Activated CD4-positive, alpha-beta T cell treated with anti-CD3 and anti-CD28 coated beads for 36 hours (primary cell): Measurements from ENCODE around the gene REPS2. TPM values are rescaled to one million over a fixed set of nuclear protein-coding genes. Genes with fewer than 3 reads are reported as not detected.
"Not testable (repeated sequence)": the region's sequence is repeated elsewhere in the genome, so short reads cannot be mapped to it uniquely, and the experiment has no call there.

Experiments used
- ATAC-seq: fragments of 200-7000 bp; cut with Tn5 transposase; one replicate; pipeline ENCODE4 v1.10.0; 2021; ENCODE audit warnings: mild to moderate bottlenecking, moderate library complexity
- CTCF ChIA-PET: fragments of 350-600 bp; sonication (Branson Sonifier 250); formaldehyde crosslinking; loops from one replicate; lab custom pipeline; 2021; ENCODE audit warnings: antibody characterized with exemption; lab: Charles Lee
- POLR2A ChIA-PET: fragments of 350-600 bp; sonication (Branson Sonifier 250); formaldehyde crosslinking; loops from one replicate; lab custom pipeline; 2021; ENCODE audit warnings: antibody characterized with exemption, inconsistent platforms; lab: Charles Lee
- DNase-seq: peaks from one replicate; pipeline ENCODE4 v3.0.0-alpha.2; 2020
- H3K27ac Mint-ChIP-seq: one replicate; pipeline ENCODE4 v1.8.0; 2021; ENCODE audit warnings: mixed read lengths
- H3K27me3 Mint-ChIP-seq: one replicate; pipeline ENCODE4 v1.8.0; 2021; ENCODE audit warnings: mixed read lengths
- H3K36me3 Mint-ChIP-seq: one replicate; pipeline ENCODE4 v1.8.0; 2021; ENCODE audit warnings: low read depth, mixed read lengths
- H3K4me1 Mint-ChIP-seq: one replicate; pipeline ENCODE4 v1.8.0; 2021; ENCODE audit warnings: mixed read lengths
- H3K4me3 Mint-ChIP-seq: one replicate; pipeline ENCODE4 v1.8.0; 2021; ENCODE audit warnings: mild to moderate bottlenecking, moderate library complexity, mixed read lengths
- H3K9me3 Mint-ChIP-seq: one replicate; pipeline ENCODE4 v1.8.0; 2021; ENCODE audit warnings: low read depth, mixed read lengths
- intact Hi-C, 2 experiments: fragments of 100-400 bp; cut with DNase I in 1 of 2; cut with micrococcal nuclease in 1 of 2; formaldehyde crosslinking; loops; one replicate each; pipeline versions ENCODE4 v1.14.2 to v1.15.1; 2022 to 2024; cut with DNase I, micrococcal nuclease
- total RNA-seq, 2 experiments: library from RNA; stranded (reverse); gene quantifications; one replicate each; pipeline ENCODE4 v1.2.3, GENCODE V29; 2021

Gene REPS2
- total RNA-seq, 2 experiments from 2014 or later = not detected

DNA sequence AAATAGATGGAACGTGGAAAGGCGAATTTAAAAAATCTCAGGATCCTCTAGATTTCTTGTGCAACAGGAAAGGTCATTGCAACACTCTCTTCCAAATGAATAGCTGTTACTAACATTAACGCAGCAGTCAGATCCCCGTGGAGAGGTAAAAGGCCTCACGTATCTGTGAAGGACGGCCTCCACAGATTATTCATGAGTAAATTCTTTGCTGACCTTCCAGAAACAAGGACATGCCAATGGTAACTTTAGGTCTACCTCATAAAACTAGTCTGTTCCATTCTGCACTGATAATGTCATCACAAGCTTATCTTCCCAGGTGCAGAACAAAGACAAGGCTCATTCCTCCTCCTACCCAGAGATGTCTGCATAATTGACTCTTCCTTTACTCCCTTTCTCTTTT, 16.1 kb upstream of the REPS2 start:
- DNase-seq = no peak
- Mint-ChIP-seq H3K4me3 (no peak overlapping the region), H3K4me1 (peaks cover 11% of the 10 kb centered on the region), H3K27ac (no peak overlapping the region), H3K27me3 (no peaks in the 10 kb centered on the region), H3K36me3 (no peaks in the 10 kb centered on the region), H3K9me3 (no peaks in the 10 kb centered on the region)
- ATAC-seq = no peak
- CTCF ChIA-PET = interaction anchor here (1.2 kb wide), 1 partner anchor 117 kb away, joined by 4 read pairs; no protein-coding TSS in a partner anchor
- intact Hi-C loops = no loop called here
- POLR2A ChIA-PET = no interaction called here

DNA sequence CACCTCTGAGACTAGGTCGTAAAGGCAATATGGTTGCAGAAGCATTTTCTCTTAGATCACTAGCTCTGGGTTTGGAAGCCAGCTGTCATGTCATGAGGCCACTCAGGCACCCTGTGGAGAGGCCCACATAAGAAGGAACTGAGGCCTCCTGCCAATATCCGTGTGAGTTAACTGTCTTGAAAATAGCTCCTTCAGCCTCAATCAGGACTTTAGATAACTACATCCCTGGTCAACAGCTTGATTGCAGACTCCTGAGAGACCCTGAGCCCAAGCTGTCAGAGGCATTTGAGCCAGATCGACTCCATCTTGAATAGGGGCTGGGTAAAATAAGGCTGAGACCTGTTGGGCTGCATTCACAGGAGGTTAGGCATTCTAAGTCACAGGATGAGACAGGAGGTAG, 15.1 kb upstream of the REPS2 start:
- DNase-seq (no peak), ATAC-seq (no peak)
- Mint-ChIP-seq H3K9me3 (no peaks in the 10 kb centered on the region), H3K4me3 (no peak overlapping the region), H3K27me3 (no peaks in the 10 kb centered on the region), H3K27ac (no peak overlapping the region), H3K36me3 (no peaks in the 10 kb centered on the region), H3K4me1 (peaks cover 11% of the 10 kb centered on the region)
- ChIA-PET CTCF (interaction anchor here (1.2 kb wide), 1 partner anchor 116 kb away, joined by 4 read pairs; no protein-coding TSS in a partner anchor), POLR2A (no interaction called here)
- intact Hi-C loops = no loop called here

DNA sequence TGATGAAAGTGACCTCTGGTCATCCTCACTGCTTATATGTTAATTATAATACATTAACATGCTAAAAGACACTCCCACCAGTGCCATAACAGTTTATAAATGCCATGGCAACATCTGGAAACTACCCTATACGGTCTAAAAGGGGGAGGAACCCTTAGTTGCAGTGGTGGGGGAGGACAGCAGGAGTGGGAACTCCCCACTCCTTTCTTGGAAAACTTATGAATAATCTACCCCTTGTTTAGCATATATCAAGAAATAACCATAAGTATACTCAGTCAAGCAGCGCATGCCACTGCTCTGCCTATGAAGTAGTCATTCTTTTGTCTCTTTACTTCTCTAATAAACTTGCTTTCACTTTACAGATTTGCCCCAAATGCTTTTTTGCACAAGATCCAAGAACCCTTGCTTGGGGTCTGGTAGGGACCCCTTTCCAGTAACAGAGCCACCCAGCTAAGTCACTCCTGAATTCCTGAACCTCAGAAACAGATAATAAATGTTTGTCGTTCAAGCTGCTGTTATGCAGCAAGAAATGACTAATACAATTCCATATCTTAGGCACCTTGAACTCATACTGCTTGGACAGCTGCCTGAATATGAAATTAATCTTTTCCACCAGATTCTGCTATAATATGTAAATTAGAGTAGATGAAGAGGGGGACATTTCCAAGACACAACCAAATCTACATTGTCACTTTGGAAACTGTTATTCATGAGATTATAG, 14.4 kb upstream of the REPS2 start:
- H3K9me3 Mint-ChIP-seq = no peaks in the 10 kb centered on the region
- ChIA-PET CTCF (interaction anchor here (1.2 kb wide), 1 partner anchor 116 kb away, joined by 4 read pairs; no protein-coding TSS in a partner anchor), POLR2A (no interaction called here)
- no peaks in the 10 kb centered on the region for H3K36me3 Mint-ChIP-seq
- H3K4me1 Mint-ChIP-seq = peaks cover 11% of the 10 kb centered on the region
- peak overlapping the region; percentile 73 for H3K27ac Mint-ChIP-seq
- H3K4me3 Mint-ChIP-seq = no peak overlapping the region
- intact Hi-C loops = no loop called here
- H3K27me3 Mint-ChIP-seq = no peaks in the 10 kb centered on the region
- DNase-seq (peak; percentile 11), ATAC-seq (peak; percentile 73)

DNA sequence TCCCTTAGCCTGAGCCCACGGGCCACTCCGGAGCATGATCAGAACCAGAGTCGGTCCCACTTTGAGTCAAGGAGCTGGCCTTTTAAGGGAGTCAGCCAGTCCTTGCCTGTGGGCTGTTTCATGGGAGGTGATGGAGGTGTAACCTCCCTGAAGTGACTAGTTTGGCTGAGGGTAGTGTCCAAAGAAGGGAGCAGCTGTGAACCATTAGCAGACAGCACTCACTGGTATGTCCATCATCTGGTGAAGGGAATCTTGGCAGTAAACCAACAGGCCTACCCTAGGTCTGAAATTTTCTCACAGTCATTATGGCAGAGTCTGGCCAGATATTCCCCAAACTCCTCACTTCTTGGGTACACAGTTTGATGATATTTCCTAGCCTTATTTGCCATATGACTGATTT, 12.3 kb upstream of the REPS2 start:
- DNase-seq = no peak
- no peaks in the 10 kb centered on the region for H3K9me3 Mint-ChIP-seq
- no peaks in the 10 kb centered on the region for H3K36me3 Mint-ChIP-seq
- CTCF ChIA-PET = no interaction called here
- no peak overlapping the region for H3K4me3 Mint-ChIP-seq
- no peak overlapping the region for H3K27ac Mint-ChIP-seq
- intact Hi-C loops = no loop called here
- POLR2A ChIA-PET = no interaction called here
- ATAC-seq = no peak
- H3K27me3 Mint-ChIP-seq = no peaks in the 10 kb centered on the region
- peaks cover 11% of the 10 kb centered on the region for H3K4me1 Mint-ChIP-seq

DNA sequence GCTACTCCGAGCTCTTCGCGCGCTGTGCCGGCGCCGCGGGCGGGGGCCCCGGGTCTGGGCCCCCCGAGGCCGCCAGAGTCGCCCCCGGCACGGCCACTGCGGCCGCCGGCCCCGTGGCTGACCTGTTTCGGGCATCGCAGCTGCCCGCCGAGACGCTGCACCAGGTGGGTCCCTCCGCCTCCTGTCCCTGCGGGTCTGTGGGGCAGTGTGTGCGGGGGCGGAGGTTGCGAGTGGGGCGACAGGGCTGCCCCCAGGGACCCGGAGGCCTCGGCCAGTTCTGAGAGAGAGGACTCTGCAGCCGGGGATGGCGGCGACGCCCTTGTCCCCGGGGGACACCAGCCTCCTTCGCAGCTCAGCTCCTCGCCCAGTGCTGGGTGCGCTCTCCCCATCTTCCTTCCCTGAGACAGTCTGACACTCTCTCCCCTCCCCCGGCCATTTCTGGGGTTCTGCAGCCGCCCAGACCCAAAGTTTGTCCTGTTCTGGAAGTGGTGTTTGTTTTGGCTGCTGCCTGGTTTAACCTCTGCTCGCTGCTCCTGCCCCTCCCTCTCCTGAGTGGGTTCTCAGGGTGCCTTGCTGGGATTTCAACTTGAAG, 609 bp downstream of the REPS2 start:
- intact Hi-C loops = loop anchor here in 1 of 2 experiments (1.0 to 10.0 kb wide), 3 partner anchors 64 to 232 kb away; partner anchors contain the start of genes CTPS2, RBBP7 and SYAP1
- ChIA-PET CTCF (interaction anchor here (0.6 to 1.3 kb wide), 5 partner anchors 59 to 1354 kb away, joined by 3 to 5 read pairs (median 3); no protein-coding TSS in a partner anchor), POLR2A (no interaction called here)
- Mint-ChIP-seq H3K4me3 (peak overlapping the region; percentile 72), H3K4me1 (peaks cover 2% of the 10 kb centered on the region), H3K27ac (no peak overlapping the region), H3K27me3 (peaks cover 10% of the 10 kb centered on the region), H3K9me3 (no peaks in the 10 kb centered on the region), H3K36me3 (no peaks in the 10 kb centered on the region)
- DNase-seq = peak; percentile 4
- ATAC-seq = no peak

DNA sequence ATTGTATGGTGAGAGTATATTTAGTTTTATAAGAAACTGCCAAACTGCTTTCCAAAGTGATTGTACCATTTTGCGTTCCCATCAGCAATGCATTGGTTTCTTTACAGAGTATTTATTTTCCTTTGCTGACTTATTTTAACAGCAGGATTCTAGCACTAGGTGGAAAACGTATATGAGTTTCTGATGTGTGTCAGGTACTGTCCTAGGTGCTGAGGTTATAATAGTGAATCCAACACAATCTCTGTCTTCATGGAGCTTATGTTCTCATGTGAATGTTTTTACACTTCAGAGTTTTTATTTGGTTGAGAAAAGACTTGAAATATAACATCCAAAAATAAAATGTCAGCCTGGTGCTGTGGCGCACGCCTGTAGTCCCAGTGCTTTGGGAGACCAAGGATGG, 4.0 kb downstream of the REPS2 start:
- Mint-ChIP-seq H3K4me3 (no peak overlapping the region), H3K27ac (no peak overlapping the region), H3K36me3 (no peaks in the 10 kb centered on the region), H3K9me3 (no peaks in the 10 kb centered on the region), H3K4me1 (peaks cover 2% of the 10 kb centered on the region), H3K27me3 (peaks cover 14% of the 10 kb centered on the region)
- no peak for ATAC-seq
- intact Hi-C loops = no loop called here
- ChIA-PET POLR2A (no interaction called here), CTCF (no interaction called here)
- no peak for DNase-seq

DNA sequence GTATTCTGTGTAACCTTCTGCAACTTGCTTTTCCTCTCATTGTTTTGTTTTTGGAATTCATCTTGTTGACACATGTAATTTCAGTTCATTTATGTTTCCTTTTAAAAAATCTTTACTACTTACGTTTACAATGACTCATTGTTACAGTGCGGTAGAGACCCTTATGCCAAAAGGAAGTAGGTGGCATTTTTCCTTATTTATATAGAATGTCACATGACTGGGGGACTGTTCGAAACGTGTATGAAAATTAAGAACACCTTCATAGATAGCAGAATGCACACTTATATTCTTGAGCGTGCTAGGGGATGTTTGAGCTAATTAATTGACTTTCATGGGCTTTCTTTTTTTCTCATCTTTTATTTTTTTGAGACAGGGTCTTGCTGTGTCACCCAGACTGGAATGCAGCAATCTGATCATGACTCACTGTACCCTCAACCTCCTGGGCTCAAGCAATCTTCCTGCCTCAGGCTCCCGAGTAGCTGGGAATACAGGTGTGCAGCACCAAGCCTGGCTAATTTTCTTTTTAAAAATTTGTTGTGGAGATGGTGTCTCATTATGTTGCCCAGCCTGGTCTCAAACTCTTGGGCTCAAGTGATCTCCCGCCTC, 7.3 kb downstream of the REPS2 start:
- H3K36me3 Mint-ChIP-seq = no peaks in the 10 kb centered on the region
- intact Hi-C loops = loop anchor here in 1 of 2 experiments (2.0 kb wide), 1 partner anchor 55 kb away; no protein-coding TSS in a partner anchor
- no peak overlapping the region for H3K27ac Mint-ChIP-seq
- H3K27me3 Mint-ChIP-seq = peaks cover 9% of the 10 kb centered on the region
- H3K4me1 Mint-ChIP-seq = no peaks in the 10 kb centered on the region
- ChIA-PET CTCF (interaction anchor here (0.6 kb wide), 1 partner anchor 1389 kb away, joined by 3 read pairs; no protein-coding TSS in a partner anchor), POLR2A (no interaction called here)
- no peak for DNase-seq
- ATAC-seq = no peak
- no peak overlapping the region for H3K4me3 Mint-ChIP-seq
- H3K9me3 Mint-ChIP-seq = no peaks in the 10 kb centered on the region

DNA sequence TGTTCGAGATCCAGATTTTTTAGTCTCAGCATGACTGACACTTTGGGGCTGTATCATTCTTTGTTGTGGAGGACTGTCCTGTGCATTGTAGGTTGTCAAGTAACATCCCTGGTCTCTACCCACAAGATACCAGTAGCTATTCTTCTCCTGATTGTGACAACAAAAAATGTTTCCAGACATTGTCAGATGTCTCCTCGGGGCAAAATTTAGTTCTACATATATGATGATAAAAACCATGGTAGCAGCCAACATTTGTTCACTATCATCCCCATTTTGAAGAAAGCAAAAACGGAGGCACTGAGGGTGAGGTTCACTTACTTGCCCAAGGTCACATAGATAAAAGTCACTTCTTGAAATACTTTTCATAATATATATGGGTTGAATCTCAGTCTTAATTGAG, 11.3 kb downstream of the REPS2 start:
- no peak overlapping the region for H3K27ac Mint-ChIP-seq
- intact Hi-C loops = no loop called here

DNA sequence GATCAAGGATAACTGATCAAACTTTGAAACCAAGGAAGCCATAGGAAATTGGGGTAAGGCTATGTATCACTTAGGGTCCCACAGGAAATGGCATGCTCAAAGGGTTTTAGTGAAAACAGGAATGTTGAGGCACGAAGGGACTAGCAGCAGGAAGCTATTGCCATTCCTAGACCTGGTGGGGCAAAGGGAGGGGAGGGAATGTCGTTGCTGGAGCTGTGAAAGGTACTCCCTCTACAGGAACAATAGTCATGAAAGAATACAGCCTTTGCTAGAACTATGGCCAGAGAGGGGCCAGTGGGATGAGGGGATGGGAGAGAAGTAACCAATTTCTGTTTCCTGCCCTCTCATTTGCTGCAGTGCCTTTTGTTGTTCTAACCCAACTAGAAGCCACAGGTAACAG, 11.9 kb downstream of the REPS2 start:
- Mint-ChIP-seq H3K4me3 (no peak overlapping the region), H3K9me3 (no peaks in the 10 kb centered on the region), H3K27ac (no peak overlapping the region), H3K36me3 (no peaks in the 10 kb centered on the region), H3K4me1 (no peaks in the 10 kb centered on the region), H3K27me3 (peaks cover 6% of the 10 kb centered on the region)
- ChIA-PET CTCF (no interaction called here), POLR2A (interaction anchor here (0.6 kb wide), 1 partner anchor 552 kb away, joined by 3 read pairs; no protein-coding TSS in a partner anchor)
- DNase-seq (no peak), ATAC-seq (no peak)
- intact Hi-C loops = no loop called here

More for the DNA sequence above, 11.3 kb downstream of the REPS2 start:
- Mint-ChIP-seq H3K27me3 (peaks cover 6% of the 10 kb centered on the region), H3K36me3 (no peaks in the 10 kb centered on the region), H3K4me1 (no peaks in the 10 kb centered on the region), H3K9me3 (no peaks in the 10 kb centered on the region), H3K4me3 (no peak overlapping the region)
- ATAC-seq = no peak
- DNase-seq = no peak
- POLR2A ChIA-PET = no interaction called here
- CTCF ChIA-PET = no interaction called here

DNA sequence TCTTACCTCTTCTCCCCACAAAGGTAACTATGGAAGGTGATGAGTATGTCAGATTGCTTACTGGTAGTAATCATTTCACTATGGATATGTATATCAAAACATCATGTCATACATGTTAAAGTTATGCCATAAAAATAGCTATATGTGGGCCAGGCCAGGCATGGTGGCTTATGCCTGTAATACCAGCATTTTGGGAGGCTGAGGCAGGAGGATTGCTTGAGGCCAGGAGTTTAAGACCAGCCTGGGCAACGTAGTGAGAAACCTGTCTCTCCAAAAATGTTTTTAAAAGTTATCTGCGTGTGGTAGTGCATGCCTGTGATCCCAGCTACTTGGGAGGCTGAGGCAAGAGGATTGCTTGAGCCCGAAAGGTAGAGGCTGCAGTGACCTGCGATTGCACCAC, 16.2 kb downstream of the REPS2 start:
- H3K36me3 Mint-ChIP-seq, POLR2A ChIA-PET, H3K9me3 Mint-ChIP-seq, H3K27ac Mint-ChIP-seq, intact Hi-C loops, H3K4me3 Mint-ChIP-seq, H3K27me3 Mint-ChIP-seq, ATAC-seq, H3K4me1 Mint-ChIP-seq, CTCF ChIA-PET, DNase-seq: not testable (repeated sequence)

DNA sequence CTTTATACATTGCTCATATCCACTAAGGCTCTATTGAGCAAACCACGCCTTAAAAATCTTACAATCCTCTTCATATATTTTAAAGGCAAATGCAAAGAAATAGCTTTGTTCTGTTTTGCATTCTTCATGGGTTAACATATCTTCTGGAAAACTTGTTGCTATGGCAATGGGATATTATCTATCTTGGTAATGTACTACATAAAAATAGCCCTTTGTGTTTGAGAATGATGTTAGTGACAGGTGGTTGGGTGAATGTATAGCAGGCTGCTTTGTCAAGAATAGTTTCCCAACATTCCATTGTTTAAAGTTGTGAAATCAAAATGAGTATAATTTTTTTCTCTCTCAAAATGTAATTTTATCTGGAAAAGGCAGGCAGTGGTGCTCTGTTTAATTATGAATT, 16.8 kb downstream of the REPS2 start:
- H3K4me3 Mint-ChIP-seq = no peak overlapping the region
- H3K27ac Mint-ChIP-seq = no peak overlapping the region
- H3K4me1 Mint-ChIP-seq = no peaks in the 10 kb centered on the region
- ChIA-PET CTCF (no interaction called here), POLR2A (interaction anchor here (0.7 kb wide), 1 partner anchor 91 kb away, joined by 3 read pairs; no protein-coding TSS in a partner anchor)
- intact Hi-C loops = no loop called here
- no peaks in the 10 kb centered on the region for H3K36me3 Mint-ChIP-seq
- no peak for DNase-seq
- no peaks in the 10 kb centered on the region for H3K27me3 Mint-ChIP-seq
- no peak for ATAC-seq
- H3K9me3 Mint-ChIP-seq = no peaks in the 10 kb centered on the region
